ENCODE measurements around the gene TTLL11.

GRCh38 chr9:122070728-122071515, 22.2 kb downstream of the TTLL11 start:
- TF ChIP-seq CTCF (IDR thresholded peaks at IDR 0.05) (no peak), EP300 (IDR thresholded peaks at IDR 0.05) (no peak), POLR2A (IDR thresholded peaks at IDR 0.05) (no peak)

Data from tibial nerve (tissue), 4 donors.